ENCODE measurements around the gene NHLRC2. TPM values are rescaled to one million over a fixed set of nuclear protein-coding genes. Genes with fewer than 3 reads are reported as not detected.

NHLRC2 gene
- total and polyA plus RNA-seq, 2 experiments from 2014 or later: 7.8 to 22.8 TPM

DNA sequence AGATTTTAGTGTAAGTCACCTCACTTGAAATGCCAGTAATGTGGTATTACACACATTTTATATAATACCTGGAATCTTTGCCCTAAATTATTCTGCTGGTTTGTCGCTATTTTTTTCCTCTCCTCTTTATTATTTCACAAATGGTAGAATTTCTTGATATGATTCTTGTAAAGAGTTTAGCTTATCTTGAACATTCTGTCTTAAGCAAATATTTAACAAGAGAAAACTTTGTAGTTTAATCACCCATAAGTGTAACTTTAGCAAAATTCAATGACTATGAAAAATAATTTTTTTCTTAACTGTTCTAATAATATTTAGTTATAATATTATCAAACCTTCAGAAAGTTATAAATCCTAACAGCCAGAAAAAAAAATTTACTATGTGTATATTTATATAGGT, 56.7 kb downstream of the NHLRC2 start:
- Histone ChIP-seq H3K79me2 (no peaks in the 10 kb centered on the region), H3K9me2 (replicated peaks; ENCODE audit: insufficient read depth) (no peaks in the 10 kb centered on the region), H3K36me3 (replicated peaks; ENCODE audit: insufficient read depth, low read depth) (no peaks in the 10 kb centered on the region), H3K4me1 (ENCODE audit: insufficient read depth) (no peaks in the 10 kb centered on the region), H3K4me3 (no peak overlapping the region), H3K27me3 (no peaks in the 10 kb centered on the region), H4K20me1 (ENCODE audit: insufficient read depth, poor library complexity, severe bottlenecking) (no peaks in the 10 kb centered on the region), H3K9me3 (ENCODE audit: low read depth) (no peaks in the 10 kb centered on the region), H2AFZ (no peak overlapping the region), H3K27ac (no peak overlapping the region), H3K4me2 (no peak overlapping the region)
- DNase-seq (ENCODE audit: low spot score): no peak
- WGBS (ENCODE audit: low lambda C conversion rate, missing lambda C conversion rate): 64% methylated on average over 1 of the region's 1 CpG
- TF ChIP-seq EZH2 (IDR thresholded peaks at IDR 0.05; ENCODE audit: borderline replicate concordance) (no peak), EZH2phosphoT487 (IDR thresholded peaks at IDR 0.05; ENCODE audit: low read depth, severe bottlenecking, unreplicated experiment) (no peak)
- TF ChIP-seq, protein P1, sequence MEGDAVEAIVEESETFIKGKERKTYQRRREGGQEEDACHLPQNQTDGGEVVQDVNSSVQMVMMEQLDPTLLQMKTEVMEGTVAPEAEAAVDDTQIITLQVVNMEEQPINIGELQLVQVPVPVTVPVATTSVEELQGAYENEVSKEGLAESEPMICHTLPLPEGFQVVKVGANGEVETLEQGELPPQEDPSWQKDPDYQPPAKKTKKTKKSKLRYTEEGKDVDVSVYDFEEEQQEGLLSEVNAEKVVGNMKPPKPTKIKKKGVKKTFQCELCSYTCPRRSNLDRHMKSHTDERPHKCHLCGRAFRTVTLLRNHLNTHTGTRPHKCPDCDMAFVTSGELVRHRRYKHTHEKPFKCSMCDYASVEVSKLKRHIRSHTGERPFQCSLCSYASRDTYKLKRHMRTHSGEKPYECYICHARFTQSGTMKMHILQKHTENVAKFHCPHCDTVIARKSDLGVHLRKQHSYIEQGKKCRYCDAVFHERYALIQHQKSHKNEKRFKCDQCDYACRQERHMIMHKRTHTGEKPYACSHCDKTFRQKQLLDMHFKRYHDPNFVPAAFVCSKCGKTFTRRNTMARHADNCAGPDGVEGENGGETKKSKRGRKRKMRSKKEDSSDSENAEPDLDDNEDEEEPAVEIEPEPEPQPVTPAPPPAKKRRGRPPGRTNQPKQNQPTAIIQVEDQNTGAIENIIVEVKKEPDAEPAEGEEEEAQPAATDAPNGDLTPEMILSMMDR (IDR thresholded peaks at IDR 0.05; ENCODE audit: poor library complexity): no peak

DNA sequence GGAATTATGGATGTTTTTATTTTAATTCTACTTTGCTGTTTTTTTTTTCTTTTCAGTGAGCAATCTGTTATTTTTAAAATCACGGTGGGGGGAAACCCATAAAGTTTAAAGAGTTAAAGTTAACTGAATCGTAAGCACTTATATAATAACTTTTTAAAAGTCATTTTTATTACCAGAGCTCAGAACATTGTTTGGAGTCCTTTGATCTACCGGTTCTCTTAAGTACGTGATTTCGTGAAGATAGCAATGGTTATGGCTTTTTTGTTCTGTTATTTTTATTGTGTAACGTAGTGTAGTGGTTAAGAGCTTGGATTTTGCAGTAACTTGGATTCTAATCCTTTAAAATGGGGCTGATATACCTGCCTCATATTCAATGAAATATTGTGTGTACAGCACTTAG, 57.4 kb downstream of the NHLRC2 start:
- Histone ChIP-seq H3K36me3 (replicated peaks; ENCODE audit: insufficient read depth, low read depth) (no peaks in the 10 kb centered on the region), H3K27me3 (no peaks in the 10 kb centered on the region), H3K9me3 (ENCODE audit: low read depth) (no peaks in the 10 kb centered on the region), H3K4me3 (no peak overlapping the region), H3K4me1 (ENCODE audit: insufficient read depth) (no peaks in the 10 kb centered on the region), H3K27ac (no peak overlapping the region), H3K9me2 (replicated peaks; ENCODE audit: insufficient read depth) (no peaks in the 10 kb centered on the region), H4K20me1 (ENCODE audit: insufficient read depth, poor library complexity, severe bottlenecking) (no peaks in the 10 kb centered on the region), H2AFZ (no peak overlapping the region), H3K4me2 (no peak overlapping the region), H3K79me2 (no peaks in the 10 kb centered on the region)
- TF ChIP-seq EZH2 (IDR thresholded peaks at IDR 0.05; ENCODE audit: borderline replicate concordance) (no peak), EZH2phosphoT487 (IDR thresholded peaks at IDR 0.05; ENCODE audit: low read depth, severe bottlenecking, unreplicated experiment) (no peak)
- TF ChIP-seq, protein P1 (IDR thresholded peaks at IDR 0.05; ENCODE audit: poor library complexity): no peak
- 44% methylated on average over 6 of the region's 6 CpGs for WGBS (ENCODE audit: low lambda C conversion rate, missing lambda C conversion rate)
- DNase-seq (ENCODE audit: low spot score): no peak

DNA sequence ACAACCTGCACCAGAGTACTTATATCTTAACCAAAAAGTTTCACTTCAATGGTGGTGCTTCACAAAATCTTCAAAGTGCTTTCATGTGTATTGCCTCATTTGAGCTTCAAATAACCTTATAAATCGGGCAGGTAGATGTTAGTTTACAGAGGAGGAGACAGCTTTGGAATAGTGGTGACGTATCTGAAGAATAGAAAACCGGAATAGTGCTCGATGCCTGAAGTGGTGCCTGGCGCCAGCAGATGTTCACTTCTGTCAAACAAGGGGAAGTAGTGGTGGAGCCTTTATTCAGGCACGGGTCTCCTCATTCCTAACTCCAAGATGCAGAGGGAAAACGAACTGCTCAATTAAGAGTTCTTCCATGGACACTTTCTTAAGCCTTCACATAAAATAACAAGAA, 58.1 kb downstream of the NHLRC2 start:
- Histone ChIP-seq H2AFZ (no peak overlapping the region), H3K4me1 (ENCODE audit: insufficient read depth) (no peaks in the 10 kb centered on the region), H3K9me2 (replicated peaks; ENCODE audit: insufficient read depth) (no peaks in the 10 kb centered on the region), H3K79me2 (no peaks in the 10 kb centered on the region), H3K4me2 (no peak overlapping the region), H3K27me3 (no peaks in the 10 kb centered on the region), H4K20me1 (ENCODE audit: insufficient read depth, poor library complexity, severe bottlenecking) (no peaks in the 10 kb centered on the region), H3K9me3 (ENCODE audit: low read depth) (no peaks in the 10 kb centered on the region), H3K36me3 (replicated peaks; ENCODE audit: insufficient read depth, low read depth) (no peaks in the 10 kb centered on the region), H3K4me3 (no peak overlapping the region), H3K27ac (no peak overlapping the region)
- DNase-seq (ENCODE audit: low spot score): no peak
- 88% methylated on average over 7 of the region's 7 CpGs for WGBS (ENCODE audit: low lambda C conversion rate, missing lambda C conversion rate)
- no peak for TF ChIP-seq EZH2 (IDR thresholded peaks at IDR 0.05; ENCODE audit: borderline replicate concordance)
- TF ChIP-seq, protein P1 (IDR thresholded peaks at IDR 0.05; ENCODE audit: poor library complexity): no peak
- no peak for TF ChIP-seq EZH2phosphoT487 (IDR thresholded peaks at IDR 0.05; ENCODE audit: low read depth, severe bottlenecking, unreplicated experiment)

DNA sequence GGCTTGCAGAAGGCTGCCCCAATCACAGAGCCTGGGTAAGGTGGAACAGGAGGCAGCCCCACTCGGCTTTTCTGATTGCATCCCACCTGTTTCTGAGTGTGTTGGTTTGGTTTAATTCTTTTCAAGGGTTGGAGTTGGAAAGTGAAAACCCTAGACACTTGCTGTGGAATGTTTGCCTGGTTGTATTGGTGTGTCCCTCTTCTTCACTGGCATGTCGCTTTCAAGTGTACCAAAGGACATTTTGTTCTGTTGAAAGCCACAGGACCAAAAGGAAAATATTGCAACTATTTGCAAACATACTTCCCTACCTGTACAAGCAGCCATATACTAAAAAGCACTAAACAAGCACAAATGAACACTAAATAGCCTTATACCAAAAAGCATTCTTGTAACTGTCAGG, 60.5 kb downstream of the NHLRC2 start:
- no peaks in the 10 kb centered on the region for H4K20me1 ChIP-seq (ENCODE audit: insufficient read depth, poor library complexity, severe bottlenecking)
- DNase-seq (ENCODE audit: low spot score): no peak
- H3K27me3 ChIP-seq: no peaks in the 10 kb centered on the region
- H3K27ac ChIP-seq: no peak overlapping the region
- TF ChIP-seq EZH2 (IDR thresholded peaks at IDR 0.05; ENCODE audit: borderline replicate concordance): no peak
- TF ChIP-seq EZH2phosphoT487 (IDR thresholded peaks at IDR 0.05; ENCODE audit: low read depth, severe bottlenecking, unreplicated experiment): no peak
- TF ChIP-seq, protein P1 (IDR thresholded peaks at IDR 0.05; ENCODE audit: poor library complexity): no peak
- no peak overlapping the region for H3K4me3 ChIP-seq
- no peaks in the 10 kb centered on the region for H3K36me3 ChIP-seq (replicated peaks; ENCODE audit: insufficient read depth, low read depth)
- H3K4me2 ChIP-seq: no peak overlapping the region
- no peaks in the 10 kb centered on the region for H3K9me3 ChIP-seq (ENCODE audit: low read depth)
- WGBS (ENCODE audit: low lambda C conversion rate, missing lambda C conversion rate): 87% methylated on average over 2 of the region's 2 CpGs
- no peaks in the 10 kb centered on the region for H3K79me2 ChIP-seq
- H2AFZ ChIP-seq: no peak overlapping the region
- H3K4me1 ChIP-seq (ENCODE audit: insufficient read depth): no peaks in the 10 kb centered on the region
- H3K9me2 ChIP-seq (replicated peaks; ENCODE audit: insufficient read depth): no peaks in the 10 kb centered on the region

Data from hepatocyte (in vitro differentiated cells).